Suppressor macrophage treated with lipopolysaccharide for 4 hours (primary cell): ENCODE measurements around the gene CAPZB.

Experiments
- DNase-seq: peaks from one replicate; pipeline ENCODE4 v3.0.0-alpha.2; 2020

CAPZB gene

GRCh38 chr1:19404748-19405147 lies 80.6 kb downstream of the CAPZB start:
- DNase-seq = no peak

GRCh38 chr1:19403256-19403655 lies 82.1 kb downstream of the CAPZB start:
- DNase-seq = no peak

GRCh38 chr1:19402031-19402813 lies 83.1 kb downstream of the CAPZB start:
- no peak for DNase-seq

GRCh38 chr1:19401535-19401889 lies 83.8 kb downstream of the CAPZB start:
- DNase-seq = no peak

- DNase-seq = no peak
Measured at GRCh38 chr1:19400875-19401534, 84.3 kb downstream of the CAPZB start.

- no peak for DNase-seq
Measured at GRCh38 chr1:19400192-19400611, 85.1 kb downstream of the CAPZB start.

GRCh38 chr1:19398309-19398760 lies 87.0 kb downstream of the CAPZB start:
- peak; percentile 87 for DNase-seq

GRCh38 chr1:19397217-19397945 lies 88.0 kb downstream of the CAPZB start:
- DNase-seq = no peak

GRCh38 chr1:19396280-19396679 lies 89.1 kb downstream of the CAPZB start:
- no peak for DNase-seq

GRCh38 chr1:19395678-19396192 lies 89.6 kb downstream of the CAPZB start:
- no peak for DNase-seq

- DNase-seq = no peak
Measured at GRCh38 chr1:19393046-19393445, 92.3 kb downstream of the CAPZB start.

GRCh38 chr1:19392221-19392620 lies 93.1 kb downstream of the CAPZB start:
- DNase-seq = no peak

GRCh38 chr1:19391596-19391981 lies 93.8 kb downstream of the CAPZB start:
- DNase-seq = no peak

- DNase-seq = peak; percentile 57
Measured at GRCh38 chr1:19390901-19391595, 94.3 kb downstream of the CAPZB start.

GRCh38 chr1:19390166-19390850 lies 95.0 kb downstream of the CAPZB start:
- DNase-seq = no peak

GRCh38 chr1:19388980-19389379 lies 96.4 kb downstream of the CAPZB start:
- DNase-seq = no peak

- DNase-seq = no peak
Measured at GRCh38 chr1:19387045-19387467, 98.3 kb downstream of the CAPZB start.

- DNase-seq = no peak
Measured at GRCh38 chr1:19385869-19386591, 99.3 kb downstream of the CAPZB start.

GRCh38 chr1:19385221-19385620 lies 100.1 kb downstream of the CAPZB start:
- DNase-seq = no peak

GRCh38 chr1:19384772-19385187 lies 100.6 kb downstream of the CAPZB start:
- no peak for DNase-seq

- DNase-seq = no peak
Measured at GRCh38 chr1:19384113-19384512, 101.2 kb downstream of the CAPZB start.

GRCh38 chr1:19382222-19382621 lies 103.1 kb downstream of the CAPZB start:
- DNase-seq = no peak
